ENCODE results near the gene IL17RB.

IL17RB gene

GRCh38 chr3:53812434-53812833, 33.9 kb upstream of the IL17RB start:
- no peak for DNase-seq

GRCh38 chr3:53813229-53813628, 33.1 kb upstream of the IL17RB start:
- DNase-seq, result no peak

DNA sequence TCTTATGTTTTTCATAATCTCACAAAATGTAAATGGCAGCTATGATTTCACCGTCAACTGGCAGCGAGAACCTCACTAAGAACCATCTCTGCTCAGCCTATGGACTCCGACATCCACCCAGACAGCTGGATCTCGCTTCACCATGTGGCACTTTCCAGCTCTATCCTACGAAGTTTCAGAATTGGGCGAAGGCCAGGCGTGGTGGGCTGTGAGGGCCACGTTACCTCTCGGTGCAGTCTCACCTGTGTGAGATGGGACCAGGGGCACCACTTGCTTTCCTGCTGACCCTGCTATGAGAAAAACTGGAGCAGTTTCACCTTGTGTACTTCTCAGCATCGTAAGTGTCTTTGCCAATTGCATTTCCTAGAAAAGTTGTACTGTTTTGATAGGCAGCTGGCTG, 32.5 kb upstream of the IL17RB start:
- no peak for DNase-seq

DNA sequence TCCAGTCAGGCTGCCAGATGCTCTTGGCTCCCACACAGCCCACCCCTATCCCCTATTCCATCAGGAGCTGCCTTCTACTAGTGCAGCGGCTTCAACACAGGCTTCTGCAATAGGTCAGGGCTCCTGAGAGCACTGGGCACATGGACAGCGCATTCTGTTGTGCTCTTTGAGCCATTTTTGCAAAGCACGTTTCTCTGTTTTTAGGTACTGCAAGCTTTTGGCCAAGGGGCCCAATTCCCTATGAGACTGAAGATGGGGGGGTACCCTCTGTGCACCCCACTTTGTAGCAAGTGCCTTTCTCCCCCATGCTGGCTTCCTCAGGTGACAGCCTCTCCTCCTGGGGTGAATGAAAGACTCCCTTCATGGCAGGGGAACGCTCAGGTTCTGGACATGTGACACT, 31.3 kb upstream of the IL17RB start:
- no peak for DNase-seq

DNA sequence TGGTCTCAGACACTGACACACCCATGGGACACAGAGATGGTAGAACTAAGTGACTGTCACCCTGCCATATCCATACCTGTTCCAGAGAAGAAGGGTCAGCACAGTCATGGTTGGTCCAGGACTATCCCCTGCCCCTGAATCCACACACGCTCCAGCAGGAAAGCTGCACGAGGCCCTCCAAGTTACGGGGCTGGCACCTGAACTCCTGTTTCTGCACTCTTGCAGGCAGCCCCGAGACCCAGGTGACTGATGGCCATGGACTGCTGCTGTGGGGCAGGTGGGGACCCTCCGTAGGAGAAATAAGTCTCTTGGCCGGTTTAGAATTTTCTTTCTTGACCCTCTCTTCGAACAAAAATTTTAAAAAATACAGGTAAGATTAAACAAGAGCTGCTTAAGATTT, 30.7 kb upstream of the IL17RB start:
- DNase-seq, result no peak

DNA sequence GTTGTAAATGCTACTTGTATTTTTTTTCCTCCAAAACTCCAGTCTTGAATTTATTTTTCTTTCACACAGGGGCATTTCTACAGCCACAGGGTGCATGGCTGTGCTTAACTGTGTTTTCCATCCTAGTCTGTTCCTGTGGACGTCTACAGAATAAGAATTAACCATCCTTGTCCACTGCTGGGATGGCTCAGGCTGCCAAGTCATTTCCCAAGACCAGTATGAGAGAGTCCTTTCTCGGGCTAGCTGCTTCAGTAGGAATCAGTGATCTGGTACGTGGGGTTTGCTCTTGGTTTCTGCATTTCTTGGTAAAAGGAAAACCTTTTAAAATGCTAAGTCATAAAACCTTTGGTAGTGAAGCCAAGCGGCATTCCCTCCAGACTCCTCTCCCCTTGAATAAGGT, 29.9 kb upstream of the IL17RB start:
- no peak for DNase-seq

DNA sequence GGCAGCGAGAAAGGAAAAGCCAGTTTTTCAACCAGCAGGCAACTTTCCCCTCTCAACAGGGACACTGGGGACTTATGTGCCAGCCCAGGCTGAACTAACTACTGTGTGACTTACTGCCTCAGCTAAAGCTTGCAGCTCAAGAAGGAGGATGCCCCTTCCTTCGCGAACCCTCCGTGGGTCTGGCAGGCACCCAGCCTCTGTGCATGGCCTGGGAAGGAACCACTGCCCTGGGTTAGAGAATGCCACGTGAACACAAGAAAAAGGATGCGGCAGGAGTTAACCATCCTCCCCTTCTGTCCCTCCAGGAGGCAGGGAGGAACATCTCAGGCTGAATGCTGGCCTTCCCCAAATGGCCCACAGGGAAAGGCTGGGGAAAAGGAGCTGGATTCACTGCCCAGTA, 29.2 kb upstream of the IL17RB start:
- DNase-seq, result no peak

GRCh38 chr3:53817809-53818208, 28.6 kb upstream of the IL17RB start:
- no peak for DNase-seq

- DNase-seq, result no peak
Measured at GRCh38 chr3:53818221-53819162, 27.9 kb upstream of the IL17RB start.

DNA sequence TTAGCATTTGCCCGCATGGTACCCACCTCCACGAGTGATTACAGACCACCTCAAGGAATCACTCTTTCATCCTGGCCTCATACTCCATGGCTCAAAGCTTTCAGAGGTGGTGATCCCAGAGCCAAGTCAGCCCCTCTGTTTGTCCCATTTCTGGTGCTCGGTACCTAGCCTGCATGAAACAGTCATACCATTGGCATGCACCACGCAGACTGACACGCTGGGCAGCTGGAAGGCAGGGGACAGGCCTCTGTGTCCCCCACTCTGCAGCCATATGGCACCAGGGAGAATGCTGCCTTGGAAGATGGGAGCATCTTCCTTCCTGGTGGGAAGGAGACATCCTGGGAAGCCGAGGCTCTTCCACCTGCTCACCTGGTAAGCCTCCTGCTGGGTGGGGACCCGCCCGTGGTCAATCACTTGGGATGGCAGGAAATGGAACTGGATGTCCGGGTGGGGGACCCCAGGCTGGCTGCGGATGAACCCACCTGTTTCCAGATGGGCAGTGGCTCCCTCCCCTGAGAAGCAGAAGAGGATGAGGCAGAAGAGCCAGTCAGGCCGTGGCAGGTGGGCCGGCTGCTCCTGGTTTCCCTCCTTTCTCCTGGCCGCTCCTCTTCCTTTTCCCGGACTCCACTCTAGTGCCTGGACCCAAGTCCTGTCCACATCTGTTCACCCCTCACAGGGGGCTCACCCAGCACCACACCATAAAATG, 27.1 kb upstream of the IL17RB start:
- no peak for DNase-seq

DNA sequence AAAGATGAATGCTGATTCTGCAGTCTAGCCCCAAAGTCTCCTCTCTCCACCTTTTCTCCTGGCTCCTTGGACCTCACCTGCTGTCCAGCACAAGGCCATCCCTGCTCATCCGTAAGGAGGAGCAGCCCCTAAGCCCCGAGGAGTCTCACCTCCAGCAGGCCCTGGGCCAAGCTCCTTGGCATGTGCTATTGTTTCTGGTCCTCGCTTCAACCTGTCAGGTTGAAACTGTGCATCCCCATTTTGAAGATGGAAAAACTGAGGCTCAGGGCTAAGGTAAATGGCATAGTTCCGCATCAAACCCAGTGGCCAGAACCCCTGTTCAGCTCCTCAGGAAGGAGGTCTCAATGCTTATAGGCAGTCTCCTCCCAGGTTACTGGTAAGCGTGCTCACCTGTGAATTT, 26.3 kb upstream of the IL17RB start:
- no peak for DNase-seq

DNA sequence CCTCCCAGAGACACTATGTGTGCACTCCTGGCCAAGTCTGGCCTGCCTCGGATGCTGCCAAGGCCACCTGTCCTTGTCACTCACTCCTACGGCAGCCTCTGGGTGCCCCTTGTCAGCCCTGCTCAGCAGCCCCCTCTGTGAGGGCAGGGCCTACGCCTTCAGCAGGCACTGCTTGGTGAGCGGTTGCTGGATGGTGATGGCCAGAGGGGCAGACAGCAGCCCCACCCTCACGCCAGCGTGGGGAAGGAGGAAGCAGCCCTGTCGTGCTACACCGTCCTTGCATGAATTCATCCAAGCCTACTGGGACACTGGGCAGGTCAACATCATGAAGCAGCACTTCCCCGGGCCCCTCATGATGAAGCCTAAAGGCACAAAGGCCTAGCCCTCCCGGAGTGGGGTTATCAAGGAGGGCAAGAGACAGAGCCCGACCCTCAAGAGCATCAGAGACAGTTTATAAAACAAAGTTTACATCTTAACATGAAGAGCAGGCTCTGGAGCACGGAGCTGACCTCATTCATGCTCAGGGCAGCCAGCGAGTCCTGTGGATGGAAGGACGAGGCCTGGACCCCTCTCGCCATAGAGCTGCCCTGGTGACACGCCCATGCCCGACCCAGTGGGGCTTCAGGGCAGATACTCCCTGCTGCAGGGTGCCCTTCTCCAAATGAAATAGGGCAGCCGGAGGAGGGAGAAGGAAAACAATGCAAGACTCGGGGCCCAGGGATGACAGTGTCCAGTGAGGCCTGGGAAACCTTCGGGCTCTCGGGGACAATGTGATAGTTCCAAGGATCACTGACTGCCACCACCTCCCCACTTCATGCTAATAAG, 25.4 kb upstream of the IL17RB start:
- no peak for DNase-seq

- no peak for DNase-seq
Measured at GRCh38 chr3:53821631-53822121, 24.7 kb upstream of the IL17RB start.

GRCh38 chr3:53822331-53822741, 24.0 kb upstream of the IL17RB start:
- DNase-seq, result no peak

GRCh38 chr3:53823026-53823955, 23.1 kb upstream of the IL17RB start:
- no peak for DNase-seq

- no peak for DNase-seq
Measured at GRCh38 chr3:53823956-53824657, 22.3 kb upstream of the IL17RB start.

DNA sequence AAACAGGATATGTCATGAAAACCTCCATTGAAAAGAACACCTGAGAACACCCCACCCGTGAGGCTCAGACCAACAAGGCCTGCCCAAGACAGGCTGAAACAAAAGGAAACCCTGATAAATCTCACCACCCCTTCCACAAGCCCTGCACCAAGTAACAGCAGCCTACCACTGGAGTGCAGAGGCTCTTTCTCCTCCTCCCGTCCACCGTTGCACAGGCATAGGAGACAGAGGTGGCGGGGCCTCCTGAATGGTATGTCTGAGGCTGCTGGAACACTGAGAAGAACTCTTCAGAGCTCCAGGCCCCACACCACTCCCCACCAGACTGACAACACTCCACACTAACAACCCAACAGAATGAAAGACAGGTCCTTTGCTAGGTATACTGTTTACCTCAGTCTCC, 21.6 kb upstream of the IL17RB start:
- no peak for DNase-seq

- DNase-seq, result no peak
Measured at GRCh38 chr3:53826048-53826447, 20.3 kb upstream of the IL17RB start.

- DNase-seq, result no peak
Measured at GRCh38 chr3:53828581-53828980, 17.8 kb upstream of the IL17RB start.

DNA sequence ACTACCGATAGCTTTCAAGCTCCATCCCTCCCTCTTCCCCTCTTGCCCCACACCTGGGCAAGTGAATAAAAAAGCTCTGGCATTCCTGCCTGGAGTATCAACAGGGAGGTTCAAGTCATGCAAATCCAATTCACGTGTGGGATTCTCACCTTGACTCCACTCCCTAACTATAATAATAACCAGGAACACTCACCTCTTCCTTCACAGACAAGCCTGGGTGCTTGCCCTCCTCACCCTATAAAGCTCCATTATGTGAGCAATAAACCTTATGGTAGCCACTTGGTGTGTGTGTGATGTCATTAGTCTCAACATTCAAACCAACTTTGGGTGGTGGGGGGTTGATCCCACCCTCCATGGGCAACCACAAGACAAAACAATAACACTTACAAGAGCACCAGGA, 16.8 kb upstream of the IL17RB start:
- no peak for DNase-seq

DNA sequence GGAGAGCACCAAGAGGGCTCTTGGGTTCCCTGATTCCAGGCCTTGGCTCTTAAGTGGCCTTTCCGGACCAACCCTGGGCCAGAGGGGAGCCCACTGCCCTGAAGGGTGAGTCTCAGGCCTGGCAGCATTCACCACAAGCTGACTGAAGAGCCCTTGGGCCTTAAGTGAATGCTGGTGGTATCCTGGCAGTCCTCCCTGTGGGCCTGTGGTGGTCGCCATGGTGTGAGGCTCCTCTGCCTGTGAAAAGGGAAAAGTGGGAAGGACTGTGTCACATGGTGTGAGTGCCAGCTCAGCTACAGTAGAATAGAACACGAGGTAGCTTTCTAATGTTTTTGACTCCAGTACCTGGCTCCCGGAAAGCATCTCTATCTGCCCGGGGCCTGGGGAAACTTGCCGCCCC, 15.4 kb upstream of the IL17RB start:
- no peak for DNase-seq

Data from NCI-H1105 (cell line).